ENCODE data around the gene FSTL3.
A peak's percentile ranks its signal among the peaks of the same experiment; 100 is the strongest.
"Not testable (repeated sequence)": the region's sequence is repeated elsewhere in the genome, so short reads cannot be mapped to it uniquely, and the experiment has no call there.

The FSTL3 gene

DNA sequence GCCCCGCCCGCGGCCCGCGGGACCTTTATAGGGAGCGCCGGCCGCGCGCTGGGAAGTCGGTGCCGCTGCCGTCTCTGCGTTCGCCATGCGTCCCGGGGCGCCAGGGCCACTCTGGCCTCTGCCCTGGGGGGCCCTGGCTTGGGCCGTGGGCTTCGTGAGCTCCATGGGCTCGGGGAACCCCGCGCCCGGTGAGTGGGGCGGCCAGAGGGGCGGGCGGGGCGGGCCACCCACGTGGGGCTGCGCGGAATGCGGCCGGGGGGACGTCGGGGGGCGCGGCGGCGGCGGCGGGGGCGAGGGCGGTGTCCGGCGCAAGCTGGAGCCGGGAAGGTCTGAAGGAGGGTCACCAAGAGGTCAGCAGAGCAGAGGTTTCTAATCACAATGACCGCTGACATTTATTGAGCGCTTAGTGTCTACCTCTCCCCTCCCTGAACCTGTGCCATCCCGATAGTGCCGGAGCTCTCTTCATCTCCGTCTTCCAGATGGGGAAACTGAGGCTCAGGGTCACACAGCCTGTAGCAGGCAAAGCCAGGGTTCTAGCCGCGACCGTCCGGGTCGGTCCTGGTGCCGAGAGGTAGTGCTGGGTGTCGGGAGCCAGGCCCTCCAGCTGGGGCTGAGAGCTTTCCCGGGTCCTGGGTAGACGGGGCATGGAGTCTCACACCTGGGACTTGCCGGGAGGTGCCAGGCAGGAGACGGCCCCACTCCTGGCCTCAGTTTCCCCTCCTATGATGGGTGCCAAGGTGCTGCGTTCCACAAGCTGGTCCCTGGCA is at the start of gene FSTL3:
Gene FSTL3, plus strand, starts transcription at position 54 of the 767 bp plus-strand sequence. Its CDS starts 32 bp downstream, at position 86.
- no peak for DNase-seq (ENCODE audit: low read depth, low spot score)

DNA sequence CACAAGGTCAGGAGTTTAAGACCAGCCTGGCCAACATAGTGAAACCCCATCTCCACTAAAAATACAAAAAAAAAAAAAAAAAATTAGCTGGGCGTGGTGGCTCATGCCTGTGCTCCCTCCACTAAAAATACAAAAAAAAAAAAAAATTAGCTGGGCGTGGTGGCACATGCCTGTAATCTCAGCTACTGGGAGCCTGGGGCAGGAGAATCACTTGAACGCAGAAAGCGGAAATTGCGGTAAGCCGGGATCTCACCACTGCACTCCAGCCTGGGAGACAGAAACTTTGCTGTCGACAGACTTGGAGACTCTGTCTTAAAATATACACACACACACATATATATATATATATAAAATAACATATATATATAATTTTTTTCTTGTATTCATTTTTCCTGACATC is 49.6 kb upstream of the FSTL3 start:
- DNase-seq (ENCODE audit: low read depth, low spot score) = not testable (repeated sequence)

DNA sequence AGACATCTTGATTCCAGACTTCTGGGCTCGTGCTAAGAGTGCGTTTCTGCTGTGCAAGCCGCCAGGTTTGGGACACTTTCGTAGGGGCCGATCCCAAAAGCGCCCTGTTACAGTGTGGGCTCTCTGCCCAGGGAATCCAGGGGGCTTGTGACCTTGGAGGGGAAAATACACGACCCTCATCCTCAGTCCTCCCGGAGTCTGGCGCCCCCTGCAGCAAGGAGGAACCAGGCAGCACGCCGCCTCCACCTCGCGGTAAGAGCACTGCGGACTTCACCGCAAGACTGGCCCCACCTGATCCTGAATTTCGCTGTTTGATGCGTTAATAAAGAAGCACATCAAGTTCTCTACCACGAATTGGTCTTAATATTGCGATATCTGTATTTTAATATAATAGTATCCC is 48.0 kb upstream of the FSTL3 start:
- no peak for DNase-seq (ENCODE audit: low read depth, low spot score)

DNA sequence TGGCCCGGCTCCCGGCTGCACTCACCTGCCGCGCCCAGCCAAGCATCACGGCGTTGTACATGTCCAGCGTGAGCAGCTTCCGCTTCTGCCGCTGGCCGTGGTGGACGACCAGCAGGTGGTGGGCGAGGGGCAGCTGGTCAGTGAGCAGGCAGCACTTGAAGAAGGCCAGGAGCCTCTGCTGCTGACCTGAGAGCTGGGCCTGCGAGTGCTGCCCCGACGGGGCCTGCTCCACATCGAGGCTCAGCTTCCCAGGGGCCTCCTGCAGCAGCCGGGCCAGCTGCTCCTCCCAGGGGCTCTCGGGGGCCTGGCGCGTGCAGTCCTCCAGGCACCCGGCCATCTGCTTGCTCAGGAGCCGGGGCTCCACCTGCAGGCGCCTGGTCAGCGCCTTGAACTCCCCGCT is 46.7 kb upstream of the FSTL3 start:
- DNase-seq (ENCODE audit: low read depth, low spot score) = not testable (repeated sequence)

DNA sequence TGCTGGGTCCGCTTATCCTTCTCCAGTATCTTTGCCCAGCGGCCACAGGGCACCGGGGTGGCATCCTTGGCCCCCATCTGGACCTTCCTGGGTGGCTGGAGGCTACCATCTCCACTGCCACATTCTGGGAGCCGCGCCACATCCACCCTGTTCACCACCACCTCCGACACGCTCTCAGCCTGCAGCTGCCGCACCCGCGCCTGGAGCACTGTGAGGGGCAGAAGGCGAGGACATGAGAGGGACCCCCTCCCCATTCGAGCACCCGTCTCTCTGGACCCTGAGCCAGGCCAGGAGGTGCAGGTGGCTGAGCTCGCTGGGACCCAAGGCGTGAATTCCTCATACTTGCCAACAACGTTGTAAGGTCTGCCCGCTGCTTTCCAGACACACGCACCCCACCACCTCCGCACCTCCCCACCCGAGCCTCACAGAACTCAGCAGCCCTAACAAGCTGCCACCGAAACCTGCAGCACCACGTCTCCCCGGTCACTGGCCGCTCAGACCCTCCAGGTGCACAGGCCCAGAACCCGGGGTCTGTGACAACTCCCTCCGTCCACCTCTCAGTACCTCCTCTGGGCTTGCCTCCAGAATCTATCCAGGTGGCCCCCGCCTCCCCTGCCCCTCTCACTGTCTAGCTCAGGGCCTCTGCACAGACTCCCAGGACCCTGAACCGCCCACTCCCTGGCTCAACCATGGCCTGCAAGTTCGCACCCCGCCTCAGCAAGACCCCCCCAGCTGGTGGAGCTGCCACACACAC is 46.1 kb upstream of the FSTL3 start:
- DNase-seq (ENCODE audit: low read depth, low spot score) = no peak

DNA sequence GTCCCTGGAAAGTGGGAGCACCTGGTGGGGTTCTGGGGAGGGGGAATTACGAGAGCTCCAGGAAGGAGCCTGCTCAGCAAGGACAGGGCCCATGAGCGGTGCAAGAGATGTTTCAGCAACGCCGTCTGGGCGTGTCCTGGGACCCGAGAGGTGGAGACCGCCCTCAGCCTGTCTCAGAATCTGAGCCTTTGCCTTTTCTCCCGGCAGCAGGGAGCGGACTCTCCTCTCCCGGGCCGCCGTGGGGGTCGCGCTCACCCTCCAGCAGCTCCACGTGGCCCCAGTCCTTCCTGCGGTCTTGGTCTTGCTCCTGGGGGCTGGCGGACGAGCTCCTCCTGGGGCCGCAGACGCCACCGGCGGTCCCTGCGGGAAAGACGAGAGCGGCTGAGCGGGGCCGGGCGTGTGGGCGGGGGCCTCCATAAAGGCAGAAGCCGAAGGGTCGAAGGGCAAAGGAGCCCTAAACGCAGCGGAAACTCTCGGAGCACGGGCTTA is 43.6 kb upstream of the FSTL3 start:
- DNase-seq (ENCODE audit: low read depth, low spot score) = no peak

DNA sequence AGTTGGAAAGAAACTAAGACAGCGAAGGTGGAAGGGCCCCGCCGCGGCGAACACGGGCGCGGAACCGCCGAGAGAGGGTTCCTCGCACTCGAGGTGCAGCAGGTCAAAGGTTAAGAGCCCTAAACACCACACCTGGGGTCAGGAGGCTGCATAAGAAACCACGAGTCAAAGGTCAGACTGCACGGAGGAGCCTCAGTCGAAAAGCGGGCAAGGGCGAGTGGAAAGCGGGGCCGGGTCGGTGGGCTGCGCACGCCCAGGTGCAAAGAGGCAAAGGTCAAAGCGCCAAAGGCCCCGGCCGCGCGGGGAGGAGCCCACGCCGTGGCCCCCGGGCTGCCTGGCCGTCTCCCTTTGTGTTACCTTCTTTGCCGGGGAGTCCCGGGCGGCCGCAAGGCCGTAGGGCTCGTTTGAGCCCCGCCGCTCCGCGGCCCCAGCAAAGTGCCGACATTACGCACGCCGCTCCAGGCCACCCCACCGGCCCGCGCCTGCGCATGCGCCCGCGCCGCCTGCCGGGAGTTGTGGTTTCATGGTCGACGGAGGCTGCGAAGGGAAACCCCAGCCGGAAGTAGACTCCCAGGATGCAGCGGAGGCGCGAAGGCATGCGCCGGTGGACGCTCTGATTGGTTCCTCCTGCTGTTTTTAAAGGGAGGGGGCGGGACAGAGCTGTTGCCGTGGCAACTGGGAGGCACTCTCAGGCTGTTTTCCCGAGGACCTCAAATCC is 43.0 kb upstream of the FSTL3 start, which contains the start of gene POLRMT:
Gene POLRMT, minus strand, starts transcription at position 470 of the 718 bp plus-strand sequence. Its CDS starts 25 bp downstream, at position 445.
- peak; percentile 98 for DNase-seq (ENCODE audit: low read depth, low spot score)

DNA sequence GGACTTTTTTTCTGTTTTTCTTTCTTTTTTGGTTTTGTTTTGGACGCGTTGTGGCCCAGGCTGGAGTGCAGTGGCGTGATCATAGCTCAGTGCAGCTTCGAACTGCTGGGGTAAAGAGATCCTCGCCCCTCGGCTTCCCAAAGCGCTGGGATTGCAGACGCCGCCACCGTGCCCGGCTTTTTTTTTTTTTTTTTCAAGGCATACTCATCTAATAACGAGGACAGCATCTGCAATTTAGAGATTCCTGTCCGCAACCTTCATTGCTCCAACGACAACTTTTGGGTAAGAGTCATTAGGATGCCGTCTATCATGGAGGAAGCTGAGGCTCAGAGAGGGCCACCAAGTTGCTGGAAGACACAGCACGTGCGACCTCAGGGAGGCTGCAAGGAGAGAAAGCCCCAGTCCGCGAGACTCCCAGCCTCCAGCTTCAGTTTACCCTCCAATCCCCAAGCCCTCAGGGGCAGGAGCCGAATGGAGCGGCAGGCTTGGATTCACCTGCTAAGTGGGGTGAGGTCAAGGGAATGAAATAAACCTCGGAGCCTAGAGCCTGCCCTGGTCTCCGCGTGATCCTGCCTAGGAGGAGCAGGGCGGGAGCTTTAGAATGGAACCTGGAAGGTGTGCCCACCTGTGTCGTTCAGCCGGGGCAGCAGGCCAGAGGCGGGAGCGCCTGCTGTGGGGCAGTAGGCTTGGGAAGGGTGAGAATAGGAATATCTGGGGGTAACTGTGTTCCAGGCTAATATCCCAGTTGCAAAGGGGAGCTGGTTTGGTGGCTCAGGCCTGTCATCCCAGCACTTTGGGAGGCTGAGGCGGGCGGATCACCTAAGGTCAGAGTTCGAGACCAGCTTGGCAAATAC is 42.2 kb upstream of the FSTL3 start:
- DNase-seq (ENCODE audit: low read depth, low spot score) = no peak

DNA sequence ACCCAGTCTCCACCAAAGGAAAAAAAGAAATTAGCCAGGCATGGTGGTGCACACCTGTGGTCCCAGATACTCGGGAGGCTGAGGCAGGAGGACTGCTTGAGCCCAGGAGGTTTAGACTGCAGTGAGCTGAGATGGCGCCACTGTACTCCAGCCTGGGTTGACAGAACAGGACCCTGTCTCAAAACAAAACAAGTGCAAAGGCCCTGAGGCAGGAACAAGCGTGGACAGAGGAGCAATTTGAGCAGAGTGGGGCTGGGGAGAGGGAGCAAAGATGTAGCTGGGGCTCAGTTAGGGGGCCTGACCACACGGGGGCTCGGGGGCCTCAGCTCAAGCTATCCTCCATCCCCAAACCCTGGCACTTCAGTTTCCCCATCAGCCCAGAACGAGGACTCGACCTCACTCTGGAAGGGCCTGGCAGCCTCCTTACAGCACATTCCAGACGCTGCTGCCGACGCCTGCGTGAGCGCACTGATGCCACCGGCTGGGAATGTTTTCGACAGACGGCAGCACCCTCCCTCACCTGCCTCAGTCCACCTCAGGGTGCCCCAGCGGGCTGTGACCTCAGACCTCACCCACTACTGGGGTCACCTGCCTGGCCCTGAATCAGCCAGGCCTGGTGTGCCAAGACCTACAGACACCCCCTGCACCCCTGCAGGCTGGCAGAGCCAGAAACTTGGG is 41.1 kb upstream of the FSTL3 start:
- no peak for DNase-seq (ENCODE audit: low read depth, low spot score)

DNA sequence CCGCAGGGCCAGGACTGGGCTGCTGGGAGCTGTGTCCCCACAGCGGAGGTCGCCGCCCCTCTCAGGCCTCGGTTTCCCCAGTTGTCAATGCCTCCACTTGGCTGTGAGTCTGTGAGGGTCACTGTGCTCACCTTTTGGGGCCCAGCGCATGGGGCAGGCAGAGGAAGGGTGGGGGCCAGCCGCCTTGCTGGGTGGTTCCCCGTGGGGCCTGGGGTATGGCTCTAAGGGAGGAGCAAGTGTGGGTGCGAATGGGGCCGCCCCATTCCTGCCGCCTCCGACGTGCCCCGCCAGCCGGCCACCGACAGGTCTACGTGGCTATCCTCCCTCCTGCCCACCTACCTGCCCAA is 37.3 kb upstream of the FSTL3 start:
- DNase-seq (ENCODE audit: low read depth, low spot score) = no peak

DNA sequence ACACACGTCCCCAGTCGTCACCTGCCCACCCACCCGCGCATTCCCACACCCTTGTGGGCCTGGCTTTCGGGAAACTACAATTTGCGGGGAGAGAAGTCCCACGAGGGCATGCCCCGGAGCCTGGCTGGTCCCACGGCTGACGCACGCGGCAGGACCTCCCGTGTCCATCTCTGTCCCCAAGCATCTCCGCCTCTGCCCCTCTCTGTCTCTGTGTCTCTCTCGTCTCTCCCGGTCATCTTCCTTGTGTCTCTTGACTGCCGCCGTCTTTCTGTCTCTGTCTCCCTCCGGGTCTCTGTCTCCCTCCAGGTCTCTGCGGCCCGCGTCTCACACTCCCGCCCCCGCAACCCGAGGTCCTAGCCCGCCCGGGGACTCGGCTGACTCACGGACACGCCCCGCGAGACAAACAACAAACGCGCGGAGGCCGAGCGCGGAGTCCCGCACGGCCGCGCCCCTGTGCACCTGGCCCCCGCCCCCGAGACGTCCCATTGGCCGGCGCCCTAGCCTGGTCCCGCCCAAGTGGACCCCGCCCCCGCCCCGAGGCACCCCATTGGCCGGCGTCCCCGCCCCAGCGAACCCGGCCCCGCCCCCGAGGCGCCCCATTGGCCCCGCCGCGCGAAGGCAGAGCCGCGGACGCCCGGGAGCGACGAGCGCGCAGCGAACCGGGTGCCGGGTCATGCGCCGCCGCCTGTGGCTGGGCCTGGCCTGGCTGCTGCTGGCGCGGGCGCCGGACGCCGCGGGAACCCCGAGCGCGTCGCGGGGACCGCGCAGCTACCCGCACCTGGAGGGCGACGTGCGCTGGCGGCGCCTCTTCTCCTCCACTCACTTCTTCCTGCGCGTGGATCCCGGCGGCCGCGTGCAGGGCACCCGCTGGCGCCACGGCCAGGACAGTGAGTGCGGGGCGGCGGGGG is 36.7 kb upstream of the FSTL3 start, which contains the start of gene FGF22:
Gene FGF22, plus strand, starts transcription at position 627 of the 908 bp plus-strand sequence. Its CDS starts 47 bp downstream, at position 674.
- peak; percentile 40 for DNase-seq (ENCODE audit: low read depth, low spot score)

DNA sequence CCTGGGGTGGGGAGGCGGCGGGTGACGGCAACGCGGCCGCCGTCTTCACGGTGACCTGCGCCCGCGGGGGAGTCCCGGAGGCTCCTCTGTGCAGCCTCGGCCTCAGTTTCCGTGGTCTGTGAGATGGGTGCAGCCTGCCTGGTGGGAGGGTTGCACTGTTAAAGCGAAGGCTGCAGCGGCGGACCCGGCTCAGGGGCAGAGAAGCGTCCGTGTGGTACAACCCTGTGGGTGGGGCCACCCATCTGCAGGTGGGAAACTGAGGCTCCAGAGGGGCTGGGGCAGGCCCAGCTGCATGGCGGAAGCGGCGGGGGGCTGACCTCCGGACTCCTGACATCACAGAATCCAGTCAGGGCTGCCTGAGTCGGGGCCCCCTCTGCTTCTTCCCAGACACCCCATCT is 36.0 kb upstream of the FSTL3 start:
- DNase-seq (ENCODE audit: low read depth, low spot score) = no peak

DNA sequence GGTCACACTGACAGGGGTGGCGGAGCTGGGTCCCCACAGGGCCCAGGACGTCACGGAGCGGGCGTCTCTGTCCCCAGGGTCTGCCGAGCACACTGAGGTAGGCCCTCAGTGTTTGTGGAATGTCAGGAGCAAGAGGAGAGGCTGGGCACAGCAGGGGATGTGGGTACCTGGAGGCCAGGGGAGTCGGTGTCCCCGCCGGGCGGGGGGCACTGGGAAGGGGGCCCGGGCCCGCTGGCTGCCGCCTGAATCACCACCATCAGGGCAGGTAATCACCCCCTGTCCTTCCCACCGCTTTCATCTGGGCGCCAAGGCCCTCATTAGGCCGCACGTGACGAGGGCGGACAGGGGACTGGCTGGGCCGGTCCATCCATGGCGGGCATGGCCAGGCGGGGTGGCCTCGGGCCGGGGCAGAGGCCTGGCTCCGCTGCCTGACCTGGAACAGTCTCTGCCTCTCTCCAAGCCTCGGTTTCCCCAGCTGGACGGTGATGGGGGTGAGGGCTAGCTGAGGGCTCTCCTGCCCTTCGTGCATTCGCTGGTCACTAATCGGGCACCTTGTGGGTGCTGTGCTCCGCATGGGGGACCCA is 35.5 kb upstream of the FSTL3 start:
- no peak for DNase-seq (ENCODE audit: low read depth, low spot score)

DNA sequence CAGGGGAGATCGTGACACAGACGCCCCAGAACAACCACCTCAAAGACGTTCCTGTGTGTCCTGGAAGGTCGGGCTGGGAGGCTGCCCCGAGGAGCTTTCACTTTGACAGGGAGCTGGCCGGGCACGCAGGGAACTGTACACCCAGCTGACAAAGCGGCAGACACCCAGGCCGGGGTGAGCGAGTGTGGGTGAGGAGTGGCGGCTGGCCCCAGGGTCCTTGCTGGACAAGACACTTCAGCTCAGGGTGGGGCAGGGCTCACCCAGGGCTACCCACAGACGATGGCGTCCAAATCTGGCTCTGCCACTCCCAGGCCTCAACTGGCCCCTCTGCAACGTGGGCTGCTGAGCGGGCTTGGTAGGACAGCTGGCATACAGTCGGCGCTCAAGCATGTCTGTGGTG is 34.5 kb upstream of the FSTL3 start:
- no peak for DNase-seq (ENCODE audit: low read depth, low spot score)

DNA sequence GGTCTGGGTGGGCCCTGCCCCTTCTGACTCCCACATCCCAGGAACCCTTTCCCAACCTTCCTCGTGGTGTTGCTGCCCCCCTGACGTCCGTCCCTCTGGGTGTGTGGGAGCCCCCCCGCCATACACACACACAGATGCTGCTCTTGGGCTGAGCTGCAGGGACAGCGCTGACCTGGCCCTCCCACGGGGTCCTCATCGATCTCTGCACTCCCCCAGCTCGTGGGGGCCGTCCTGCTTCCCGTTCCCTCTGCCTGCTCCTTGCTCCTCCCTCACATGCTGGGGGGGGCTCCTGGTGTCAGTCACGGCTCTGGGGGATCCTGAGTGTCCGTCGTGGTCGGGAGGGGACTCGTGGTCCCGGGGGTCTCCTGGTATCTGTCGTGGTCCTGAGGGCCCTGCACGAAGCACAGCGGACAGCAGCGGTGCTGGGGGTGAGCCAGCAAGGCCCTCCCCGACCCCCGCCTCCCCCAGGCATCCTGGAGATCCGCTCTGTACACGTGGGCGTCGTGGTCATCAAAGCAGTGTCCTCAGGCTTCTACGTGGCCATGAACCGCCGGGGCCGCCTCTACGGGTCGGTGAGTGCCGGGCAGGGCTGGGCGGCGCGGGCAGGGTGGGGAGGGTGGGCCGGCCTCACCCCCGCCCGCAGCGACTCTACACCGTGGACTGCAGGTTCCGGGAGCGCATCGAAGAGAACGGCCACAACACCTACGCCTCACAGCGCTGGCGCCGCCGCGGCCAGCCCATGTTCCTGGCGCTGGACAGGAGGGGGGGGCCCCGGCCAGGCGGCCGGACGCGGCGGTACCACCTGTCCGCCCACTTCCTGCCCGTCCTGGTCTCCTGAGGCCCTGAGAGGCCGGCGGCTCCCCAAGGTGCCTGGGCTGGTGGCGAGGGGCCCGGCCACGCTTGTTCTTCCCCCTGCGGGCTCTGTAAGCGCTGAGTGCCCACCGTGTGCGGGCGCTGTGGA is 33.1 kb upstream of the FSTL3 start:
- no peak for DNase-seq (ENCODE audit: low read depth, low spot score)

DNA sequence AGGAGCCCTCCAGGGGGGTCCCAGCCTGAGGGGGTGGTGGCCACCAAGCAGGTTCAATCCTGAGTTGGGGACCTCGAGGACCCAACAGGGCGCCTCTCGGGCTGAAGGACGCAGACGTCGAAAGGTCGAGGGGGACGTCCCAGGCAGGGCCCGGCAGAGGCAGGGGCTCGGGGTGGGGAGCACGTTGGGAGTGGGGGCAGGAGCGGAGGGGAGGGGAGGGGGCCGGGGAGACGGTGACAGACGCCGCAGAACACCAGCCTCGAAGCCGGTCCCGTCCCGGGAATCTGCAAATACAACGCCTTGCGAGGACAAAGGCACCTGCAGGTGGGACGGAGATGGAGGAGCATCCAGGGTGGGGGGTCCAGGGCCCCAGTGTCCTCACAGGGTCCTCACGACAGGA is 32.5 kb upstream of the FSTL3 start:
- no peak for DNase-seq (ENCODE audit: low read depth, low spot score)

DNA sequence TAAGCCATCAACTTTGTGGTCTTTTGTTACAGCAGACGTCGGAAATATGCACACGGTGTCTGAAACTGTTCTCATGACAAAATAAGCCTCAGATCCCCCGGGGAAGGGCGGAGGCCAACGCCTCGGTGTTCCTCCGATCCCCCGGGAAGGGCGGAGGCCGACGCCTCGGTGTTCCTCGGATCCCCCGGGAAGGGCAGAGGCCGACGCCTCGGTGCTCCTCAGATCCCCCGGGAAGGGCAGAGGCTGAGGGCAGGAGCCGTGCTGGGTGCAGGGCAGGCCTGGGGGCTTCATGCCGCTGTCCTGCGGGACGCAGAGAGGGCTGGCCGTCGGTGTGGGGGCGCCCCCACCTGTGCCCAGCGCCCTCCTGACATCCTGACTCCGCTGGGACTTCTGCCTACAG is 31.8 kb upstream of the FSTL3 start:
- DNase-seq (ENCODE audit: low read depth, low spot score) = no peak

DNA sequence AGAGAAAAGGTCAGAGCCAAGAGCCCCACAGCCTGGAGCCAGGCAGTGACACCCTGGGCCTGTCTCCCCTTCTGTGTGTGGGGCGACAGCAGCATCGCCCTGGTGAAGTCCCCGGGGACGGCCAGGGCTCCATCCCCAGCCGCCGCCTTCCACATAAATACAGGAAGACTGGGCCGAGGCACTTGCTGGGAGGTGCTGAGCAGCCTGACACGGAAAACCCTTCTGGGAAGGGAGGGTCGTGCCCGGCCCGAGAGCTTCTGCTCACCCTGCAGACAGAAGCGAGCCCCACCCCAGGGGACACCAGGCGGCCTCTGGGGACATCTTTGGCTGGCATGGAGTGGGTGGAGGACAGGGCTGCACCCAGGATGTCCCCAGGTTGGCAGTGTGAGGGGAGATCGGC is 31.4 kb upstream of the FSTL3 start:
- DNase-seq (ENCODE audit: low read depth, low spot score) = no peak
